ENCODE measurements around the gene AMZ1. TPM values are rescaled to one million over a fixed set of nuclear protein-coding genes. Genes with fewer than 3 reads are reported as not detected.
"Not testable (repeated sequence)": the region's sequence is repeated elsewhere in the genome, so short reads cannot be mapped to it uniquely, and the experiment has no call there.

AMZ1 gene
- polyA plus RNA-seq, 1 experiment: 0.43 TPM

GRCh38 chr7:2666588-2667250 is 21.3 kb upstream of the AMZ1 start:
- ChIA-PET CTCF (interaction anchor here (0.5 kb wide), 1 partner anchor 104 kb away, joined by 6 read pairs; no protein-coding TSS in a partner anchor), POLR2A (no interaction called here)
- Histone ChIP-seq H3K27ac (ENCODE audit: low read depth, low read length) (no peak overlapping the region), H3K9me3 (ENCODE audit: control insufficient read depth, insufficient read depth, low read length) (peaks cover 11% of the 10 kb centered on the region), H3K27me3 (ENCODE audit: control insufficient read depth, insufficient read depth, low read length) (no peaks in the 10 kb centered on the region), H3K4me3 (ENCODE audit: low read depth, low read length) (no peak overlapping the region)
- DNase-seq (ENCODE audit: low read depth, low spot score): no peak
- TF ChIP-seq CTCF (IDR thresholded peaks at IDR 0.05; ENCODE audit: low read depth, low read length): no peak

- ChIA-PET POLR2A (interaction anchor here (0.6 to 1.5 kb wide), 6 partner anchors 10 to 144 kb away, joined by 4 to 10 read pairs (median 6); no protein-coding TSS in a partner anchor), CTCF (interaction anchor here (0.7 to 1.2 kb wide), 3 partner anchors 51 to 236 kb away, joined by 3 to 4 read pairs (median 4); no protein-coding TSS in a partner anchor)
- Histone ChIP-seq H3K9me3 (ENCODE audit: control insufficient read depth, insufficient read depth, low read length) (peaks cover 11% of the 10 kb centered on the region), H3K4me3 (ENCODE audit: low read depth, low read length) (no peak overlapping the region), H3K27ac (ENCODE audit: low read depth, low read length) (peak overlapping the region; percentile 52), H3K27me3 (ENCODE audit: control insufficient read depth, insufficient read depth, low read length) (no peaks in the 10 kb centered on the region)
- no peak for TF ChIP-seq CTCF (IDR thresholded peaks at IDR 0.05; ENCODE audit: low read depth, low read length)
- no peak for DNase-seq (ENCODE audit: low read depth, low spot score)
These were observed 20.2 kb upstream of the AMZ1 start for GRCh38 chr7:2667843-2668242.

GRCh38 chr7:2668401-2668800 is 19.6 kb upstream of the AMZ1 start:
- ChIA-PET POLR2A (interaction anchor here (0.6 to 1.5 kb wide), 7 partner anchors 9 to 604 kb away, joined by 3 to 10 read pairs (median 6); no protein-coding TSS in a partner anchor), CTCF (interaction anchor here (0.6 to 1.2 kb wide), 3 partner anchors 196 to 236 kb away, joined by 3 to 4 read pairs (median 3); no protein-coding TSS in a partner anchor)
- no peaks in the 10 kb centered on the region for H3K27me3 ChIP-seq (ENCODE audit: control insufficient read depth, insufficient read depth, low read length)
- peak overlapping the region; percentile 52 for H3K27ac ChIP-seq (ENCODE audit: low read depth, low read length)
- peak; percentile 85 for DNase-seq (ENCODE audit: low read depth, low spot score)
- peaks cover 11% of the 10 kb centered on the region for H3K9me3 ChIP-seq (ENCODE audit: control insufficient read depth, insufficient read depth, low read length)
- no peak overlapping the region for H3K4me3 ChIP-seq (ENCODE audit: low read depth, low read length)
- TF ChIP-seq CTCF (IDR thresholded peaks at IDR 0.05; ENCODE audit: low read depth, low read length): no peak

GRCh38 chr7:2670171-2670570 is 17.8 kb upstream of the AMZ1 start:
- Histone ChIP-seq H3K27me3 (ENCODE audit: control insufficient read depth, insufficient read depth, low read length) (peaks cover under 1% of the 10 kb centered on the region), H3K4me3 (ENCODE audit: low read depth, low read length) (no peak overlapping the region), H3K9me3 (ENCODE audit: control insufficient read depth, insufficient read depth, low read length) (peaks cover 18% of the 10 kb centered on the region), H3K27ac (ENCODE audit: low read depth, low read length) (no peak overlapping the region)
- ChIA-PET CTCF (interaction anchor here (0.6 to 2.5 kb wide), 15 partner anchors 11 to 213 kb away, joined by 3 to 16 read pairs (median 4); no protein-coding TSS in a partner anchor), POLR2A (no interaction called here)
- no peak for TF ChIP-seq CTCF (IDR thresholded peaks at IDR 0.05; ENCODE audit: low read depth, low read length)
- no peak for DNase-seq (ENCODE audit: low read depth, low spot score)

GRCh38 chr7:2670720-2671391 is 17.1 kb upstream of the AMZ1 start:
- Histone ChIP-seq H3K9me3 (ENCODE audit: control insufficient read depth, insufficient read depth, low read length) (peaks cover 16% of the 10 kb centered on the region), H3K4me3 (ENCODE audit: low read depth, low read length) (no peak overlapping the region), H3K27me3 (ENCODE audit: control insufficient read depth, insufficient read depth, low read length) (peaks cover 2% of the 10 kb centered on the region), H3K27ac (ENCODE audit: low read depth, low read length) (no peak overlapping the region)
- ChIA-PET CTCF (interaction anchor here (0.6 to 2.5 kb wide), 20 partner anchors 11 to 214 kb away, joined by 3 to 16 read pairs (median 4); no protein-coding TSS in a partner anchor), POLR2A (no interaction called here)
- peak; percentile 85 for TF ChIP-seq CTCF (IDR thresholded peaks at IDR 0.05; ENCODE audit: low read depth, low read length)
- no peak for DNase-seq (ENCODE audit: low read depth, low spot score)

- H3K4me3 ChIP-seq (ENCODE audit: low read depth, low read length); DNase-seq (ENCODE audit: low read depth, low spot score); H3K27me3 ChIP-seq (ENCODE audit: control insufficient read depth, insufficient read depth, low read length); H3K27ac ChIP-seq (ENCODE audit: low read depth, low read length); POLR2A ChIA-PET: not testable (repeated sequence)
- H3K9me3 ChIP-seq (ENCODE audit: control insufficient read depth, insufficient read depth, low read length): peaks cover 12% of the 10 kb centered on the region
- CTCF ChIA-PET: interaction anchor here (1.6 kb wide), 1 partner anchor 222 kb away, joined by 8 read pairs; no protein-coding TSS in a partner anchor
These were observed 14.8 kb upstream of the AMZ1 start for GRCh38 chr7:2673214-2673613.

Measured in AG04450 (cell line).